ENCODE measurements around the gene RGR. TPM values are rescaled to one million over a fixed set of nuclear protein-coding genes. Genes with fewer than 3 reads are reported as not detected.

RGR gene
- total RNA-seq, 4 donors from 2014 or later = 0.33 to 2.5 (median 1.4) TPM; not detected in 1

GRCh38 chr10:84298057-84298456 is 53.2 kb downstream of the RGR start:
- DNase-seq (ENCODE audit: extremely low spot score) = no peak
- Histone ChIP-seq H3K4me1 (peaks cover 0 to 4% (median 1%) of the 10 kb centered on the region in 4 donors), H3K36me3 (no peaks in the 10 kb centered on the region), H3K4me3 (no peak overlapping the region), H3K27ac (replicated peaks in 1 of 4) (no peak overlapping the region), H3K9me3 (no peaks in the 10 kb centered on the region), H3K27me3 (peaks cover 0 to 12% (median 0%) of the 10 kb centered on the region in 4 donors)
- WGBS = 80% methylated on average over 3 of the region's 3 CpGs
- no peak for TF ChIP-seq CTCF (IDR thresholded peaks at IDR 0.05)
- no peak for TF ChIP-seq EP300 (IDR thresholded peaks at IDR 0.05)
- TF ChIP-seq POLR2AphosphoS5 (IDR thresholded peaks at IDR 0.05) = no peak
- TF ChIP-seq POLR2A (IDR thresholded peaks at IDR 0.05; ENCODE audit: low read depth) = no peak
- intact Hi-C loops (cut with DNase I) = no loop called here

- Histone ChIP-seq H3K4me3 (no peak overlapping the region), H3K27ac (replicated peaks in 1 of 4) (no peak overlapping the region), H3K9me3 (no peaks in the 10 kb centered on the region), H3K27me3 (peaks cover 0 to 18% (median 0%) of the 10 kb centered on the region in 4 donors), H3K36me3 (no peaks in the 10 kb centered on the region), H3K4me1 (no peaks in the 10 kb centered on the region)
- TF ChIP-seq EP300 (IDR thresholded peaks at IDR 0.05) (no peak), CTCF (IDR thresholded peaks at IDR 0.05) (no peak), POLR2A (IDR thresholded peaks at IDR 0.05; ENCODE audit: low read depth) (no peak), POLR2AphosphoS5 (IDR thresholded peaks at IDR 0.05) (no peak)
- 68% methylated on average over 2 of the region's 2 CpGs for WGBS
- intact Hi-C loops (cut with DNase I) = no loop called here
- DNase-seq (ENCODE audit: extremely low spot score) = no peak
Measured at GRCh38 chr10:84302223-84302622, 57.4 kb downstream of the RGR start.

- Histone ChIP-seq H3K4me3 (no peak overlapping the region), H3K27me3 (peaks cover 0 to 14% (median 0%) of the 10 kb centered on the region in 4 donors), H3K4me1 (peaks cover 4 to 14% (median 9%) of the 10 kb centered on the region in 4 donors), H3K9me3 (no peaks in the 10 kb centered on the region), H3K27ac (replicated peaks in 1 of 4) (no peak overlapping the region), H3K36me3 (no peaks in the 10 kb centered on the region)
- TF ChIP-seq CTCF (IDR thresholded peaks at IDR 0.05) = no peak
- TF ChIP-seq POLR2A (IDR thresholded peaks at IDR 0.05; ENCODE audit: low read depth) = no peak
- TF ChIP-seq POLR2AphosphoS5 (IDR thresholded peaks at IDR 0.05) = no peak
- no peak for TF ChIP-seq EP300 (IDR thresholded peaks at IDR 0.05)
- WGBS = 82% methylated on average over 4 of the region's 4 CpGs
- no peak for DNase-seq (ENCODE audit: extremely low spot score)
- intact Hi-C loops (cut with DNase I) = no loop called here
Measured at GRCh38 chr10:84306751-84307384, 62.0 kb downstream of the RGR start.

GRCh38 chr10:84308021-84308420 is 63.2 kb downstream of the RGR start:
- no peaks in the 10 kb centered on the region for H3K9me3 ChIP-seq
- intact Hi-C loops (cut with DNase I) = no loop called here
- TF ChIP-seq EP300 (IDR thresholded peaks at IDR 0.05) (no peak), POLR2AphosphoS5 (IDR thresholded peaks at IDR 0.05) (no peak), CTCF (IDR thresholded peaks at IDR 0.05) (no peak), POLR2A (IDR thresholded peaks at IDR 0.05; ENCODE audit: low read depth) (no peak)
- H3K36me3 ChIP-seq = no peaks in the 10 kb centered on the region
- peaks cover 0 to 14% (median 0%) of the 10 kb centered on the region in 4 donors for H3K27me3 ChIP-seq
- no peak for DNase-seq (ENCODE audit: extremely low spot score)
- no peak overlapping the region for H3K4me3 ChIP-seq
- H3K4me1 ChIP-seq = peaks cover 4 to 14% (median 9%) of the 10 kb centered on the region in 4 donors
- WGBS = 67% methylated on average over 1 of the region's 1 CpG
- H3K27ac ChIP-seq (replicated peaks in 1 of 4) = no peak overlapping the region

All from esophagus muscularis mucosa (tissue), 4 donors.